Suppressor macrophage (primary cell): ENCODE results near the gene MAPK14.

Experiments
- DNase-seq, 4 experiments: peaks; one replicate each; pipeline ENCODE4 v3.0.0-alpha.2; 2020 to 2022

MAPK14 gene

DNA sequence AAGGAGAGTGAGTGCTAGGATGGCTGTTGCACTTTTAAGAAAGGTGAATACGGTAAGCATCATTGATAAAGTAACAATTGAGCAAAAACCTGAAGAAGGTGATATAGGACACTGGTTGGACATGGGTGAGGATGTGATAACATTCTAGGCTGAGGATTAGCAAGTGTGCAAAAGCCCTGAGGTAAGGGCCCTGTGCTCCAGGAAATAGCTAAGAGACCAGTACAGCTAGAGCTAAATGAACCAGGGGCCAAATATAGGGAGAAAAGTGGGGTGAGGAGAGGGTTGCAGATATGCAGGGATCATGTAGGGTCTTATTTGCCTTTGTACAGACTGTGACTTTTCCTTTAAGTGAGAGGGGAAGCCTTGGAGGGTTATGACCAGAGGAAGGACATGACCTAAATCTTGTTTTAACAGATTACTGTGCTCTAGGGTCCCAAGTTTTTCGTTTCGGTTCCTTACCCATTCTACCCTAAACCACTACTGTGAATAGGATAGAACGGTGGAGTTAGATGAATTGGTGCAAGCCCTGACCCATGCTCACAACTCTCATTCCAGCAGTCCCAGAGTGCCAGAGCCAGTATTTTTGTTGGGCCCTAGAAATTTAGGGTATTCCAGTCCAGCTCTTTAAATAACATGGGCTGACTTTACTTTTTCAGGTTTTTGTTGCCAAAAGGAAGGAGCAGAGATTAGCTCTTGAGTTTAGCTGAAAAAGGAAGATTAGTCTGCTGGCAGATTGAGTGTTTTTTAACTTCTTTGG lies 10.7 kb downstream of the MAPK14 start:
- peak in 2 of 4 experiments; percentile 13 to 35 for DNase-seq

DNA sequence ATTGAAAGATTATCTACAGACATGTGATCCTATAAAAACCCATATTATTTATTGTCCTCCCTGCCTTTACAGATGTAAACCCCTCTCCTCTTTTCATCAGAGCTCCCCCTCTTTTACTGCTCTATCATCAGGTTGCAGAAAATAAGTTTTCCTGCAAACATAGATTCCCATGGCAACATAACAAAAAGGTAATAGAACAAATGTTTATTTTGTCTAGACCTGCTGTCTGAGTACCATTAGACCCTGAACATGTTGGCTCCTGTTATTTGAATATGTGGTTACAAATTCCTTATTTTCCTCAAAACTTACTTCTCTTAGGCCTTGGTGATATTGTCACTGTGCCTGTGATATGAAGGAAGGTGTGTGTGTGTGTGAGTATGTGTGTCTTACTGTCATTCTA lies 11.5 kb downstream of the MAPK14 start:
- no peak for DNase-seq

DNA sequence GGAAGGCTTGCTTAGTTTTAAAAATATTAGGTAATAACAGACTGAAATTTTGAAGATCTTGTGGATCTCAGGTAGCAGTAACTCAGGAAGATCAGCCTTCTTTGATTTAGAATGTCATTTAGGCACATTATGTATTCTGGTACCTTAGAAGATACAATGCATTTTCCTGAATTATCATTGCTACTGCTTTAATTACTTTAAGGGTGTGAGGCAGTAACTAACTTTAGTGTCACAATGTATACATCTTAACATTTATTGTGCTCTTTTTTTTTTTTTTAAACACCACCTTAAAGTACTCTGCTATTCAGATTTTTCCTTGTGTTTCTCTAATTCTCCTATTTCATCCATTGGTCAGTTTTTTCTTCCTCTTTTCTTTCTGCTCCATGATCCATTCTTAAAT lies 13.3 kb downstream of the MAPK14 start:
- no peak for DNase-seq

DNA sequence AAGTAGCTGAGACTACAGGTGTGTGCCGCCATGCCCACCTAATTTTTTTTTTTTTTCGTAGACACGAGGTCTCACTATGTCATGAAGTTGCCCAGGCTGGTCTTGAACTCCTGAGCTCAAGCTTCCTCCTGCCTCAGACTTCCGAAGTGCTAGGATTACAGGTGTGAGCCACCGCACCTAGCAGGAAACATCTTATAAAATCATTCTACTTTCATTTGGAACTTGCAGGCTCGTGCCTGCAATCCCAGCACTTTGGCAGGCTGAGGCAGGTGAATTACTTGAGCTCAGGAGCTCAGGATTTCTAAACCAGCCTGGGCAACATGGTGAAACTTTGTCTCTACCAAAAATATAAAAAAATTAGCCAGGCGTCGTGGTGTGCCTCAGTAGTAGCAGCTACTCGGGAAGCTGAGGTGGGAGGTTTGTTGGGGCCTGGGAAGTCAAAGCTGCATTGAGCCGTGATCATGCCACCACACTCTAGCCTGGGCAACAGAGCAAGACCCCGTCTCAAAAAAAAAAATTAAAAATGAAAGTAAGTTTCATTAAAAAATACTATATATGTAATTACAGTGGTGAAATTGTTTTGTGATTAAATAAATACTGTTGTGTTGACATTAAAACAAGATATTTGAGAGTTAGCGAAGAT lies 15.1 kb downstream of the MAPK14 start:
- no peak for DNase-seq

DNA sequence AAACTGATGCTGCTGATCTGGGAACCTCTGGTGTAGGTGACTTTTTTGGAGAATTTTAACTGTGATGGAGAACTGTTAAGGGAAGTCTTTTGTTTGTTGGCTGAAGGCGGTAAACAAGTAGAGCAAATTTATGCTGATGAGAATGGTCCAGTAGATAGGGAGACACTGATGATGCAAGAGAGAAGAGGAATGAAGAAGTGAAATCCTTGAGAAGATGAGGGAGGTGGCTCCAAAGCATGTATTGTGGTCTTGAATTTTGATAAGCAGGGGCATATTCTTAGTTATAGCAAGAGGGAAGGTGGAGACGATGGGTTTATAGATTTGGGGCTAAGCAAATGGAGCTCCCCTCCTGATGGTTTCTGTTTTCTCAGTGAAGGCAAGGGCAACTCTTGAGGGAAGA lies 22.0 kb downstream of the MAPK14 start:
- no peak for DNase-seq

DNA sequence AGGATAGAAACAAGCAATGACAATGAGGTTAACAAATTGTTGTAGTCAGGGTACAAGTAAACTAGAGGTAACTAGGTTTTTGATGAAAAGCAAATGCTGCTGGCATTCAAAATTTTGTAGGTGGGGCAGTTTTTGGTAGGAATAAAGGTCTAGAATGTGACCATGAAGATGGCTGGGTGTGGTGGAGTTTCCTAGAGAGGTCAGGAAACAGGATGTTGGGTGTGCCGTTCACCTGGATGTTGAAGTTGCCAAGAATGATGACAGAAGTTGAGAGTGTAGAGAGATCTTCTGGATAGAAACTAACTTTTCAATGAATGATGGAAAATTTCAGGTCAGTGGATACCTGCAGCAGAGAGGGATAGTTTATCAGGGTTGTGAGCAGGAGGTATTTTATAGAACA lies 22.7 kb downstream of the MAPK14 start:
- no peak for DNase-seq

DNA sequence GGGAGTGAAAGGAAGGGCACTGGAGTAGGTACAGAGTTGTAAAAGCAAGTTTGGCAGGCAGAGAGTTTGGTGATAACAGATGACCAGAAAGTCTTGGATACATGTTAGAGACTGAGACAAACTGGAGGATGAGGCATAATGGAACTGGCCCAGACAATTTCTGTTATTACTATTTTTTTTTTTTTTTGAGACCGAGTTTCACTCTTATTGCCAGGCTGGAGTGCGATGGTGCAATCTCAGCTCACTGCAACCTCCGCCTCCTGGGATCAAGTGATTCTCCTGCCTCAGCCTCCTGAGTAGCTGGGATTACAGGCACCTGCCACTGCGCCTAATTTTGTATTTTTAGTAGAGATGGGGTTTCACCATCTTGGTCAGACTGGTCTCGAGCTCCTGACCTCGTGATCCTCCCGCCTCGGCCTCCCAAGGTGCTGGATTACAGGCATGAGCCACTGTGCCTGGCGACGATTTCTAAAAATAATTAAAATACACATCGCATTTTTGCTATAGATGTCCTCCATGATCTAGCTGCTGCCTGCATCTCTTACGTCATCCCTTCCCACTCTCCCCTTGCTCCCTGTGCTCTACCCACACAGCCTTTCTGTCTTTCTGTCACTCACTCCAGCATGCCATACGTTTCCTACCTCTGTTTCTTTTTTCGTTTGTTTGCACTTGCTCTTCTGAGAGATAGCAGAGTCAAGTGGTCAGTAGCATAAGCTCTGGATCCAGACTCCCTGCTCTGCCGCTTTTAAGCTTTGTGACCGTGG lies 23.5 kb downstream of the MAPK14 start:
- no peak for DNase-seq

DNA sequence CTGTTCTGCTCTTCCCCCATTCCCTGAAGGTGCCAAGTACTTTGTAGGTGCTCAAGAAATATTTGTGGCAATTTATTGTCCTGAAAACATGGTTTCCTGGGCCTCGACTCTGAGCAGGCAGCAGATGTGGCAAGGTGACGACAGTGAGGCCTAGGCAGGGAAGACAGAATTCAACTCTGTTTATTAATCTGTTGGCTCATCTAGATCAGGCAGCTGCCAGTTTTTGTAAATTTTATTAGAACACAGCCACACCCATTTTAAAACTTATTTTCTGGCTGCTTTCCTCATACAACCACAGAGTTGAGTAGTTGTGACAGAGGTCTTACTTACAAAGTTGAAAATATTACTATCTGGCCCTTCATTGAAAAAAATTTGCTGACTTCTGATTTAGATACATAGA lies 24.5 kb downstream of the MAPK14 start:
- no peak for DNase-seq

DNA sequence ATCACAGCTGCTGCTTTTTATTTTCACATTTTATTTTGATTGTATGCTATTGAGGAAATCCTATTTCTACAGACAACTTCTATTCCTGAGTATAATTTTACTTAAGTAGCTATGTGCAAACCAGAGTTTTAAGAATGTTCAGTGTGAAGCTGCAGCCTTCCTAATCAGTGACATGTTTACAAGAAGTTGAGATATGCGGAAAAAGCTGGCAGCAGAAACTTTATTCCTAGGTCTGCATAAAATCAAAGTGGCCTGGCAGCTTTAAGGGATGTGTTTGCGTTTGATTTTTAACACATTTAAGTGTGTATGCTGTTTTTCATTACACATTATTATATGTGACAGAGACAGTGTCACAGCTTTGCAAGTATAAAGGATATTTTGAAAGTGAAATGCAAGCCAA lies 26.3 kb downstream of the MAPK14 start:
- DNase-seq, result no peak

DNA sequence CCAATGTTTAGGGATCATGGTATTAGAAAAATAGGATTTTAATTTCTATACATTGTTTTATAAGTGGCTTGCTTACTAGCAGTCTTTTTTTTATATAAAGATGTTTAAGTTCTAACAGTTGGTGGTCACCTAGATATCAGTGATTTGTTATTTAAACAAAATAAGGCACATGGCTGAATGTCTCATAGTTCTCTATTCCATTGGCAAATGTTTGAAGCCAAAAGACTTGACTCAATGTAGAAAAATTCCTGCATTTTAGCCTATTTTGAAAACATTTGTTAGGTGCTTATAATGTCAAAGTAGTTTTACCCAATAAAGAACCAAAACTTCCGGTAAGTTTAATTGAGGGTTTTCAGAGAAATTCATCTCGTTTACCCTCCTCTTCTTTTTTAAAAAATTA lies 26.8 kb downstream of the MAPK14 start:
- no peak for DNase-seq

DNA sequence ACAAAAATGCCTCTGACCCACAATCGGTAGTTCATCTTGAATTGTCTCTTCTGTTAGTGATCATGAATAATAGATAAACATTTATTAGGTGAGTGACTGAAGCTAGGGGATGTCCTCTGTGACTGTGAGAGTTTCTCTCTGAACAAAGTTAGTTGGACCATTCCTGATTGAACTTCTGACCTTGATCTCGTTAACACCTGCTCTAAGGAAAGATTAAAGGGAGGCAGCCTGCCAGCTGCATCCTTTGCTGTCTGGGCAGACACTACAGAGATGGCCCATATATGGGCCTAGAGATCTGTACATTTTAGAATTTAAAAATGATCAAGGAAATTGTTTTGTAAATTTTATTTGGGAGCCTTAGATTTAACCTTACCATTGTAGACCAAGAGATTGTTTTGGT lies 27.3 kb downstream of the MAPK14 start:
- DNase-seq, result no peak

DNA sequence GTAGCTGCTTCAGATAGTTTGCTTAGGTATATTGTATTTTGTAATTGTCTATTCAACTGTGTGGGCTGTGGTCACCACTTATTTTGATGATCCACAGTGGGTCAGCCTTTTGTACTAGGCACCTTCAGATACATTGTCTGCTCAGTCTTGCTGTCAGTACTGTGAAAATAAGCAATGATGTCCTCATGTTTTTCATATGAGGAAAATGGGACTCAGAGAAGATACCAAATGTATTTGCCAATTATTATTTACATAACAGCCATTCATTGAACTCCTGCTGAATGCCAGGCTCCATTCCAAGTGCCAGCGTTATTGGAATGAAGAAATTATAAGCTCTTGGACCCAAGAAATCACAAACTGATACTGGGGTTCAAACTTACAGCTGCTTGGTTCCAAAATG lies 28.6 kb downstream of the MAPK14 start:
- no peak for DNase-seq

DNA sequence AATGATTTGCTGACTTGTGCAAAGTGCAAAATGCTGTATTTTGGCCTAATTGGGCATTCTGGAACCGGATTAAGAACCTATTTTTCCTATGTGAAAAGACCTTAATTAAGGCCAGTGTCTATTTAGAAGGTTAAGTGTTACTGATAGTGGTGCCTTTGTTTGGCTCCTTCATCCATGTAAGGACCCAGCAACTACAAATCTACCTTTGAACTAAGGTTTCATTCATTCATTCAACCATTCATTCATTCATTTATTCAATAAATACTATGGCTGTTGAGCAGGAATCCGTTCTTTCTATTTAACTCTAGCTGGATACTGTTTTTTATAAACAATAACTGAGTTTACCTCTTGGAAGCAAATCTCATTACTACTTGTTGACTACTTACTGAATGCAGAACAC lies 33.6 kb downstream of the MAPK14 start:
- DNase-seq, result no peak

DNA sequence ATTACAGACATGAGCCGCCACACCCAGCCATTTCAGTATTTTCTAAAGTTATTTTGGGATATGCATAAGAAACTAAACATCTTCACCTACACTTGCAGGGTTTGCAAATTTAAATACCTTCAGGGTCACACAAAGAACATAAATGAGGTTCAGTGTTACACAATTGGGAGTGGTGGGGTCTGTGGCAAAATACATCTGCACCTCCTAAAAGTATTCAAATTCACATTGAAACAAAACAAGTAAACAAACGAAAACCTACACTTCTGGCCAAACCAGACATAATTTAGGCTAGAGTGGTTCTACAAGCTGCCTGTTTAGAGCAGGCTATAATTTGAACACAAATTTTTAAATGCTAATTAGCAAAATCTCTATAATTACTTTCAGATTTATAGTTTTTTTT lies 34.6 kb downstream of the MAPK14 start:
- no peak for DNase-seq

DNA sequence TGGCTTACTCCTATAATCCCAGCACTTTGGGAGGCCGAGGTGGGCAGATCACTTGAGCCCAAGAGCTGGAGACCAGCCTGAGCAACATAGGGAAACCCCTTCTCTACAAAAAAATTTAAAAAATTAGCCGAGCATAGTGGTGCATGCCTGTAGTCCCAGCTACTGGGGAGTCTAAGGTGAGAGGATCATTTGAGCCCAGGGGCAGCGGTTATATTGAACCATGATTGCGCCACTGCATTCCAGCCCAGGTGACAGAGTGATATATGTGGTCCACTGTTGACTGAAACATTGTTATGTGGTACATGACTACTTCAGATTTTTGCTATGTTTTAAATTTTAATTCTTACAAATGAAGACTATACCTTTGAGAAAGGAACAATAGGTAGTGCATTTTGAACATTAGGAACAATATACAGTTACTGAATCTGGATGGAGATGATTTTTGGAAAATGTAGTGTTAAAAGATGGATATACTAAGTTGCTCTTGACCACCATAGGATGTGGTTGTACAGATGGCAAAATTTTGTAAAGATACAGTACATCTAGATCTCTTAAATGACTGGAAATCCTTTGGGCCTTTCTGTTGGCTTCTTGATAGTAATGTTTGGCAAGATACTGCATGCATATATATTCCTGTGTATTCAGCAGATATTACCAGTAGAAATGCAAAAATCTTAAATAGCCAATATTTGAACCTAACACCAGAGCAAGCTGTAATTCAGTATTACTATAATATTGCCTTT lies 35.9 kb downstream of the MAPK14 start:
- no peak for DNase-seq

DNA sequence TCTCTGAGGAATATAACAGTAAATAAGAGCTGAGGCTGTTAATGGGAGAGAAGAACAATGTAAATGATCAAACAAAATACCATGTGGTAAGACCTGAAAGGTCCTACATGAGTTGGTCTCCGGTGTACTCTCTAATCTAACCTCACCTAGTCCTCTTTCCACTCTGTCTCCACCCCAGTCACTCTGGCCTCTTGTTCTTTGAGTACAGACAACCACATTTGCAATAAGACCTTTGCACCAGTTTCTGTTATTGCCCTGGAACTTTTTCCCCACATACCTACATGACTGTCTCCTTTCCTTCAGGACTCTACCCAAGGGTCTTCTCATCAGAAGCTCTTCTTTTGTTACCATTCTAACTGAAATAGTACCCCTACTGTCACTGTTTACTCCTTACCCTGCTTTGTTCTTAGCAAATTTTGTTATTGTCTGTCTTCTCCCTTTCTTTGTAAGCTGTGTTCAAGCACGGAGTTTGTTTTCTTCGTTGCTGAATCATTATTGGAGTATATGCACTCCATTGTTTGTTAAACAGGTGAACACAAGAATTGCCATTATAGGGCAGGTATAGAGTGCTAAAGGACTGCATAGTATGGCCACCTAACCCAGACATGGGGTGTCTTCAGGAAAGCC lies 37.3 kb downstream of the MAPK14 start:
- DNase-seq, result no peak

DNA sequence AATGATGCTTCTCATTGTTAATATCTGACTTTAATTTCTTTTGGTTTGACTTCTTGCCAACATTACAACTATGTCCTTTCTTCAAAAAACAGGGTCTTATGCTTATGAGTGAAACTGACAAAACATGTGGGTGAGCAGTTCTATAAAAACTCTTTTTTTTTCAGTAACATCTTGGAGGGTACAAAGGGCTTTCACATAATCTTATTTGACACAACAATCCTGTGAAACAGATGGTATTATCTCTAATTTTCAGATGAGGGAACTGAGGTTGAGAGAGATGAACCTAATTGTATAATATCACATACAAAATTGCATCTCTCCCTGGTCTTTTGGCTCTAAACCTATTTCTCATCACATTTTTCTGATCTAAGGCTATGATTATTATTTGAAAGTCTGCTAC lies 38.3 kb downstream of the MAPK14 start:
- DNase-seq, result no peak

DNA sequence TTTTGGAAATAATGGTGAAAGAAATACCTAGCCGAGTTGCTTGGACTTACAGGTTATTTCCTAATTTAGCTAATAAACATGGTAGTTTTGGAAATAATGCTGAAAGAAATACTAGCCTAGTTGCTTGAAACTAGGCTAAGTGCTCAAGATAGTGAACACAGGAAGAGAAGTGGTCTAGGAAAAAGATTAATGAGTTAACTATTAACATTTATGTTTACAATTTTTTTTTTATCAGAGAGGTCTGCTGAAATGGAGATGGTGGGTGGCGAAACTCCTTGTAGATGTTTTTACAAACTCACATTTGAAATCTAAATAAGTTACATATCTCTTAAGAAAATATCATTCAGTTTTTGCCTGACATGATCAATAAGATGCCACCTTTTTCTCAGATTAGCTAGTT lies 39.2 kb downstream of the MAPK14 start:
- no peak for DNase-seq

DNA sequence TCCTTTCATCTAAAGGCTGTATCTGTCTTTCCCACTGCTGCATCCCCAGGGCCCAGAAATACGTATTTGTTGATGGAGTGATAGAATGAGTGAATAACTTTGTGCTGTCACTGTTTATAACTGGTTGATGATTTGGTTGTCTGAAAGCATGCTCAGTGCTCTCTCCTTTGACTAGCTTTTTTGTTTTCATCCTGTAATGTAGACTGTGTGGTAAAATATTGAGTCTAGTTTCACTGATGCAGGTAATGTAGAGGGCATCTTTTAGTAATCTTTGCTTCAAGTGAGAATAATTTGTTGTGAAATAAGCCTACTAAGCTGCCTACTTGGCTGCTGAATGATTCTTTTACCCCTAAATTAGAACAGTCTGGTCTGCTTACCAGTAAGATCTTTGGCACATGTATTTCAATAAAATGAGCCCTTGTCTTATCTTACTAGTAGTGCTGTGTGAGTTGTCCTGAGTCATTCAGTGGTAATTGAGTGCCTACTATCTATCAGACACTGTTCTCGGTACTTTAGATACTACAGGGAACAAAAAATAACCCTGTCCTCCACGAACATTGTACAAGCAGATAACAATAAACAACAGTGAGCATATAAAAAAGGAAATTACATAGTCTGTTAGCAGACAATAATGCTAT lies 39.9 kb downstream of the MAPK14 start:
- DNase-seq, result no peak

DNA sequence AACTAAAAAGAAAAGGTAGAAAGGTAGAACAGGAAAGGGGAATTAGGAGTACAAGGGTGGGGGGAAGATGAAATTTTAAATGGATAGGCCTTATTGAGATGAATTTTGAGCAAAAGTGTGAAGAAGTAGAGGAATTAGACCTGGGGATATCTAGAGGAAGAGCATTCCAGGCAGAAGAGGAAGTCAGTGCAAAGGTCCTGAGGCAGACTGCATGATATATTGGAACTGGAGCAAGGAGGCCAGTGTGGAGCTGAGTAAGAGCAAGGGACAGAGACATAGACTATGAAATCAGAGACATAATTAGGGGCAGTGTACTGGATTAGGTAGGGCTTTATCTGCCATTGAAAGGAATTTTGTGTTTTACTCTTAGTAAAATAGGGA lies 40.4 kb downstream of the MAPK14 start:
- DNase-seq, result peak in 3 of 4 experiments; percentile 15 to 33 (median 21)

DNA sequence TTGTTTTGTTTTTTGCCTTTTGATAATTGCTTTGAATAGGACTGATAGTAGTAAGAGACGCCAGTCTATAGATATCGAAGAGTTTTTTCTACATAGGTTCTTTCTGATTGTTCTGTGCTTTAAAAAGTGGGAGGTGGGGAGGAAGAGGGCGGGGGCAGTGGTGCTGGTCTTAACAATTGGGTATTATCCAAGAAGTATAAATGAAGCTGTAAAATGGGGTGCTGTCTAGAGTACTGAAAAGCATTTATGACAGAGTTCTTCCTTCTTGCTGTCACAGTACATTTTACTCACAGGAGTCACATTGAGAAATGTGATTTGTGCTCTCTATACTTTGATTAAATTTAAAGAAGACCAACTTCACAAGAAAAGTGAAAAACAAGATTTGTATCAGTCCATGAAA lies 41.0 kb downstream of the MAPK14 start:
- DNase-seq, result no peak

DNA sequence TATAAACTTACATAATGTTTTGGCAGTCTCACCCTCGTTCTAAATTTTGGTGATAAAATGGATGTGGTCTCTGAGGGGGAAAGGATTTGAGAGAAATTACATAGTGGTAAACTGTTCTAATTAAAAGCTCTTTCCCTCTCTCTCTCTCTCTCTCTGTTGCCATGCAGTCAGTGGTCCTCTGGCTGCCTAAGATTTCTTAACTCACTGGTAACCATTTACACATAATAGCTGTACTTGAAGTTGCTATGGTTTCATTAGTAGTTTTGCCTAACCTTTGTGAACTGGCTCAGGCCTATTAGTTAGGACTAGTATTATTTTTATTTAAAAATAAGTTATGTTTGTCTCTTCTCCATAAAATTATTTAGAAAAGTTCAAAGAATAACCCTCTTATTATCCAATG lies 42.0 kb downstream of the MAPK14 start:
- DNase-seq, result no peak
